ENCODE data around the gene PLEKHM3. TPM values are rescaled to one million over a fixed set of nuclear protein-coding genes. Genes with fewer than 3 reads are reported as not detected.
A peak's percentile ranks its signal among the peaks of the same experiment; 100 is the strongest.

The PLEKHM3 gene
- polyA plus RNA-seq, 4 donors: 0.89 to 12.1 (median 2.1) TPM

- FAIRE-seq (no peak), DNase-seq (no peak)
- peaks cover 3 to 24% (median 9%) of the 10 kb centered on the region in 3 donors for H3K4me1 ChIP-seq (ENCODE audit: control insufficient read depth in 3 of 3, insufficient read depth in 2 of 3, low read depth in 1 of 3, low read length in 2 of 3)
- peaks cover 0 to 2% (median 0%) of the 10 kb centered on the region in 3 donors for H3K36me3 ChIP-seq (ENCODE audit: control insufficient read depth in 3 of 3, insufficient read depth in 2 of 3, low read depth in 1 of 3, low read length in 3 of 3)
- no peaks in the 10 kb centered on the region for H3K9me3 ChIP-seq (ENCODE audit: control insufficient read depth in 2 of 2, insufficient read depth in 1 of 2, low read depth in 1 of 2, low read length in 1 of 2)
- no peak overlapping the region for H3K27ac ChIP-seq (ENCODE audit: low read depth in 1 of 3, low read length in 2 of 3)
- H3K27me3 ChIP-seq (ENCODE audit: control insufficient read depth in 3 of 3, insufficient read depth in 3 of 3, low read length in 3 of 3): no peaks in the 10 kb centered on the region
- H3K4me3 ChIP-seq (ENCODE audit: low read depth in 1 of 3, low read length in 3 of 3): no peak overlapping the region
Observed at GRCh38 chr2:208010506-208010905, 14.8 kb downstream of the PLEKHM3 start.

- H3K36me3 ChIP-seq (ENCODE audit: control insufficient read depth in 3 of 3, insufficient read depth in 2 of 3, low read depth in 1 of 3, low read length in 3 of 3): peaks cover 0 to 2% (median 0%) of the 10 kb centered on the region in 3 donors
- no peak overlapping the region for H3K4me3 ChIP-seq (ENCODE audit: low read depth in 1 of 3, low read length in 3 of 3)
- no peaks in the 10 kb centered on the region for H3K27me3 ChIP-seq (ENCODE audit: control insufficient read depth in 3 of 3, insufficient read depth in 3 of 3, low read length in 3 of 3)
- no peak overlapping the region for H3K27ac ChIP-seq (ENCODE audit: low read depth in 1 of 3, low read length in 2 of 3)
- H3K4me1 ChIP-seq (ENCODE audit: control insufficient read depth in 3 of 3, insufficient read depth in 2 of 3, low read depth in 1 of 3, low read length in 2 of 3): peaks cover 0 to 2% (median 0%) of the 10 kb centered on the region in 3 donors
- H3K9me3 ChIP-seq (ENCODE audit: control insufficient read depth in 2 of 2, insufficient read depth in 1 of 2, low read depth in 1 of 2, low read length in 1 of 2): no peaks in the 10 kb centered on the region
- no peak for FAIRE-seq
- no peak for DNase-seq
- WGBS, 3 donors: 86 to 91% (median 86%) methylated on average over 5 of the region's 5 CpGs
Observed at GRCh38 chr2:208006833-208007232, 18.5 kb downstream of the PLEKHM3 start.

GRCh38 chr2:208006337-208006736, 19.0 kb downstream of the PLEKHM3 start:
- H3K4me3 ChIP-seq (ENCODE audit: low read depth in 1 of 3, low read length in 3 of 3): no peak overlapping the region
- no peaks in the 10 kb centered on the region for H3K27me3 ChIP-seq (ENCODE audit: control insufficient read depth in 3 of 3, insufficient read depth in 3 of 3, low read length in 3 of 3)
- DNase-seq: no peak
- no peaks in the 10 kb centered on the region for H3K9me3 ChIP-seq (ENCODE audit: control insufficient read depth in 2 of 2, insufficient read depth in 1 of 2, low read depth in 1 of 2, low read length in 1 of 2)
- FAIRE-seq: no peak
- peaks cover 0 to 2% (median 0%) of the 10 kb centered on the region in 3 donors for H3K4me1 ChIP-seq (ENCODE audit: control insufficient read depth in 3 of 3, insufficient read depth in 2 of 3, low read depth in 1 of 3, low read length in 2 of 3)
- peaks cover 0 to 5% (median 2%) of the 10 kb centered on the region in 3 donors for H3K36me3 ChIP-seq (ENCODE audit: control insufficient read depth in 3 of 3, insufficient read depth in 2 of 3, low read depth in 1 of 3, low read length in 3 of 3)
- no peak overlapping the region for H3K27ac ChIP-seq (ENCODE audit: low read depth in 1 of 3, low read length in 2 of 3)
- 86 to 95% (median 93%) methylated on average over 3 of the region's 3 CpGs for WGBS, 3 donors

GRCh38 chr2:208001924-208002323, 23.4 kb downstream of the PLEKHM3 start:
- Histone ChIP-seq H3K4me1 (ENCODE audit: control insufficient read depth in 3 of 3, insufficient read depth in 2 of 3, low read depth in 1 of 3, low read length in 2 of 3) (peaks cover 0 to 8% (median 0%) of the 10 kb centered on the region in 3 donors), H3K27me3 (ENCODE audit: control insufficient read depth in 3 of 3, insufficient read depth in 3 of 3, low read length in 3 of 3) (no peaks in the 10 kb centered on the region), H3K4me3 (ENCODE audit: low read depth in 1 of 3, low read length in 3 of 3) (no peak overlapping the region), H3K27ac (ENCODE audit: low read depth in 1 of 3, low read length in 2 of 3) (no peak overlapping the region), H3K9me3 (ENCODE audit: control insufficient read depth in 2 of 2, insufficient read depth in 1 of 2, low read depth in 1 of 2, low read length in 1 of 2) (no peaks in the 10 kb centered on the region), H3K36me3 (ENCODE audit: control insufficient read depth in 3 of 3, insufficient read depth in 2 of 3, low read depth in 1 of 3, low read length in 3 of 3) (peaks cover 2 to 23% (median 5%) of the 10 kb centered on the region in 3 donors)
- FAIRE-seq (no peak), DNase-seq (no peak)
- WGBS, 3 donors: 75 to 78% (median 78%) methylated on average over 5 of the region's 5 CpGs

GRCh38 chr2:208000701-208001395, 24.5 kb downstream of the PLEKHM3 start:
- no peaks in the 10 kb centered on the region for H3K9me3 ChIP-seq (ENCODE audit: control insufficient read depth in 2 of 2, insufficient read depth in 1 of 2, low read depth in 1 of 2, low read length in 1 of 2)
- H3K36me3 ChIP-seq (ENCODE audit: control insufficient read depth in 3 of 3, insufficient read depth in 2 of 3, low read depth in 1 of 3, low read length in 3 of 3): peaks cover 2 to 23% (median 5%) of the 10 kb centered on the region in 3 donors
- FAIRE-seq: no peak
- H3K4me1 ChIP-seq (ENCODE audit: control insufficient read depth in 3 of 3, insufficient read depth in 2 of 3, low read depth in 1 of 3, low read length in 2 of 3): peaks cover 0 to 13% (median 0%) of the 10 kb centered on the region in 3 donors
- H3K27ac ChIP-seq (ENCODE audit: low read depth in 1 of 3, low read length in 2 of 3): no peak overlapping the region
- no peak overlapping the region for H3K4me3 ChIP-seq (ENCODE audit: low read depth in 1 of 3, low read length in 3 of 3)
- WGBS, 3 donors: 96% methylated on average over 10 of the region's 10 CpGs
- DNase-seq: no peak
- H3K27me3 ChIP-seq (ENCODE audit: control insufficient read depth in 3 of 3, insufficient read depth in 3 of 3, low read length in 3 of 3): no peaks in the 10 kb centered on the region

- Histone ChIP-seq H3K4me1 (ENCODE audit: control insufficient read depth in 3 of 3, insufficient read depth in 2 of 3, low read depth in 1 of 3, low read length in 2 of 3) (peaks cover 0 to 13% (median 0%) of the 10 kb centered on the region in 3 donors), H3K9me3 (ENCODE audit: control insufficient read depth in 2 of 2, insufficient read depth in 1 of 2, low read depth in 1 of 2, low read length in 1 of 2) (no peaks in the 10 kb centered on the region), H3K36me3 (ENCODE audit: control insufficient read depth in 3 of 3, insufficient read depth in 2 of 3, low read depth in 1 of 3, low read length in 3 of 3) (peaks cover 2 to 25% (median 5%) of the 10 kb centered on the region in 3 donors), H3K27me3 (ENCODE audit: control insufficient read depth in 3 of 3, insufficient read depth in 3 of 3, low read length in 3 of 3) (no peaks in the 10 kb centered on the region), H3K4me3 (ENCODE audit: low read depth in 1 of 3, low read length in 3 of 3) (no peak overlapping the region), H3K27ac (ENCODE audit: low read depth in 1 of 3, low read length in 2 of 3) (peak overlapping the region in 1 of 3 donors; percentile 30)
- no peak for DNase-seq
- FAIRE-seq: no peak
- WGBS, 3 donors: 91 to 95% (median 93%) methylated on average over 2 of the region's 2 CpGs
Observed at GRCh38 chr2:207996848-207997247, 28.5 kb downstream of the PLEKHM3 start.

GRCh38 chr2:207995887-207996286, 29.4 kb downstream of the PLEKHM3 start:
- no peak for DNase-seq
- H3K27ac ChIP-seq (ENCODE audit: low read depth in 1 of 3, low read length in 2 of 3): no peak overlapping the region
- no peak for FAIRE-seq
- H3K36me3 ChIP-seq (ENCODE audit: control insufficient read depth in 3 of 3, insufficient read depth in 2 of 3, low read depth in 1 of 3, low read length in 3 of 3): peaks cover under 1 to 18% (median 2%) of the 10 kb centered on the region in 3 donors
- 25 to 51% (median 40%) methylated on average over 3 of the region's 3 CpGs for WGBS, 3 donors
- H3K4me3 ChIP-seq (ENCODE audit: low read depth in 1 of 3, low read length in 3 of 3): no peak overlapping the region
- no peaks in the 10 kb centered on the region for H3K9me3 ChIP-seq (ENCODE audit: control insufficient read depth in 2 of 2, insufficient read depth in 1 of 2, low read depth in 1 of 2, low read length in 1 of 2)
- H3K27me3 ChIP-seq (ENCODE audit: control insufficient read depth in 3 of 3, insufficient read depth in 3 of 3, low read length in 3 of 3): no peaks in the 10 kb centered on the region
- peaks cover 0 to 19% (median 2%) of the 10 kb centered on the region in 3 donors for H3K4me1 ChIP-seq (ENCODE audit: control insufficient read depth in 3 of 3, insufficient read depth in 2 of 3, low read depth in 1 of 3, low read length in 2 of 3)

GRCh38 chr2:207993151-207993763, 32.1 kb downstream of the PLEKHM3 start:
- peaks cover 2 to 43% (median 3%) of the 10 kb centered on the region in 3 donors for H3K4me1 ChIP-seq (ENCODE audit: control insufficient read depth in 3 of 3, insufficient read depth in 2 of 3, low read depth in 1 of 3, low read length in 2 of 3)
- H3K27ac ChIP-seq (ENCODE audit: low read depth in 1 of 3, low read length in 2 of 3): no peak overlapping the region
- peaks cover 0 to 7% (median 2%) of the 10 kb centered on the region in 3 donors for H3K36me3 ChIP-seq (ENCODE audit: control insufficient read depth in 3 of 3, insufficient read depth in 2 of 3, low read depth in 1 of 3, low read length in 3 of 3)
- H3K9me3 ChIP-seq (ENCODE audit: control insufficient read depth in 2 of 2, insufficient read depth in 1 of 2, low read depth in 1 of 2, low read length in 1 of 2): no peaks in the 10 kb centered on the region
- no peak overlapping the region for H3K4me3 ChIP-seq (ENCODE audit: low read depth in 1 of 3, low read length in 3 of 3)
- FAIRE-seq (no peak), DNase-seq (no peak)
- WGBS, 3 donors: 84 to 89% (median 87%) methylated on average over 4 of the region's 4 CpGs
- H3K27me3 ChIP-seq (ENCODE audit: control insufficient read depth in 3 of 3, insufficient read depth in 3 of 3, low read length in 3 of 3): no peaks in the 10 kb centered on the region

All from small intestine (tissue), 7 donors.